Fibroblast of the aortic adventitia (primary cell): Measurements from ENCODE around the gene TSGA10. TPM values are rescaled to one million over a fixed set of nuclear protein-coding genes. Genes with fewer than 3 reads are reported as not detected.
A peak's percentile ranks its signal among the peaks of the same experiment; 100 is the strongest.

Source experiments
- DNase-seq: peaks from one replicate; pipeline ENCODE4 v3.0.0-alpha.2; 2010; ENCODE audit warnings: low read depth
- H3K4me3 ChIP-seq: 2 replicates; pipeline ENCODE4 v1.5.1; 2011; ENCODE audit warnings: low read depth, mild to moderate bottlenecking, control low read depth, low read length, moderate library complexity
- total RNA-seq: library from RNA; depleted of rRNA; stranded (reverse); fragments of >200 nt; gene quantifications from 2 replicates; pipeline ENCODE4 v1.2.3, GENCODE V29; 2012; ENCODE audit warnings: low replicate concordance
- TF ChIP-seq, protein P1 (sequence below): IDR thresholded peaks from 2 replicates; pipeline ENCODE4 v1.5.1; 2011; ENCODE audit warnings: mild to moderate bottlenecking, low read length, control low read depth, inconsistent platforms; ENCODE audit not compliant: insufficient read depth

Gene TSGA10
- total RNA-seq, 1 donor, result 11.8 TPM

DNA sequence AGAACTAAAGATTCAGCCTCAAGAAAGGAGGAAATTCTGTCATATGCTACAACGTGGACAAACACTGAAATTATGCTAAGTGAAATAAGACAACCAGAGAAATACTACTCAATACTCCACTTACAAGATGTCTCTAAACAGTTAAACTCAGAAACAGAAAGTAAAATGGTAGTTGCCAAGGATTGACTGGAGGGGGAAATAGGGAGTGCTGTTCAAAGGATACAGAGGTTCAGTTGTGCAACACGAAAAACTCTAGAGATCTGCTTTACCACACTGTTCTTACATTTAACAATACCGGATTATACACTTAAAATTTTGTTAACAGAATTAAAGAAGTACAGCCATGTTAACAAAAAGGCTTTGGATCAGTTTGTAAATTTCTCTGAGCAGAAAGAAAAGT is 53.0 kb downstream of the TSGA10 start:
- no peak overlapping the region for H3K4me3 ChIP-seq
- peak; percentile 48 for DNase-seq
- TF ChIP-seq, protein P1, sequence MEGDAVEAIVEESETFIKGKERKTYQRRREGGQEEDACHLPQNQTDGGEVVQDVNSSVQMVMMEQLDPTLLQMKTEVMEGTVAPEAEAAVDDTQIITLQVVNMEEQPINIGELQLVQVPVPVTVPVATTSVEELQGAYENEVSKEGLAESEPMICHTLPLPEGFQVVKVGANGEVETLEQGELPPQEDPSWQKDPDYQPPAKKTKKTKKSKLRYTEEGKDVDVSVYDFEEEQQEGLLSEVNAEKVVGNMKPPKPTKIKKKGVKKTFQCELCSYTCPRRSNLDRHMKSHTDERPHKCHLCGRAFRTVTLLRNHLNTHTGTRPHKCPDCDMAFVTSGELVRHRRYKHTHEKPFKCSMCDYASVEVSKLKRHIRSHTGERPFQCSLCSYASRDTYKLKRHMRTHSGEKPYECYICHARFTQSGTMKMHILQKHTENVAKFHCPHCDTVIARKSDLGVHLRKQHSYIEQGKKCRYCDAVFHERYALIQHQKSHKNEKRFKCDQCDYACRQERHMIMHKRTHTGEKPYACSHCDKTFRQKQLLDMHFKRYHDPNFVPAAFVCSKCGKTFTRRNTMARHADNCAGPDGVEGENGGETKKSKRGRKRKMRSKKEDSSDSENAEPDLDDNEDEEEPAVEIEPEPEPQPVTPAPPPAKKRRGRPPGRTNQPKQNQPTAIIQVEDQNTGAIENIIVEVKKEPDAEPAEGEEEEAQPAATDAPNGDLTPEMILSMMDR, result peak; percentile 13

DNA sequence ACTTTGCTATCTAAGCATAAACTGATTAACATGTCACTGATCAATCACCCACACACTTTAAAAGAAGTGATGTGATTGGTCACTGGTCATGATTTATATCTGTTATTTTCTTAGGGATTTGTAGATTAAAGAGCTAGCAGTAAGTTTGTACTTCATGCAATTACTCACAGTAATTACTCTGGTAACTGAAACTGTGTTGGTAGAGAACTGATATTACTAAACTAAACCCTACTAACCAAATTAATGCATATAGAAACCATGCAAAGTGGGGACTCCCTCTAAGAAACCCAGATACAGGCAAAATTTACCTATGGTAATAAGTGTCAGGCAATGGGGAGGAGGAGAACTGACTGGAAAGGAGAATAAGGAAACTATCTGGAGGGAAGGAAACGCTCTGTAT is 58.0 kb downstream of the TSGA10 start:
- no peak overlapping the region for H3K4me3 ChIP-seq
- no peak for DNase-seq
- TF ChIP-seq, protein P1, result no peak

- DNase-seq, result no peak
- H3K4me3 ChIP-seq, result no peak overlapping the region
- TF ChIP-seq, protein P1, result no peak
Observed at GRCh38 chr2:99088017-99088416, 66.7 kb downstream of the TSGA10 start.

DNA sequence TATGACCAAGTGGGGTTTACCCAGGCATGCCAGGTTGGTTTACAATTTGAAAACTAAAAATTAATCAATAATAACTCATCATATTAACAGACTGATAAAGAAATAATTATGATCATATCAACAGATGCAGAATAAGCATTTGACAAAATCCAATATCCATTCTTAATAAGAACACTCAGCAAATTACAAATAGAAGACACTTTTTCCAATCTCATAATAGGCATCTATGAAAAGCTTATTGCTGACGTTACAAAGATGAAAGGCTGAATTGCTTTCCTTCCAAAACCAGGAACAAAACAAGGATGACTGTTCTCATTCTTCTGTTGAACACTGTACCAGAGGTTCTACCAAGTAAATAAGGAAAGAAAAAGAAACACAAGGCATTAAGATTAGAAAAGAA is 68.4 kb downstream of the TSGA10 start:
- H3K4me3 ChIP-seq, result no peak overlapping the region
- TF ChIP-seq, protein P1, result no peak
- no peak for DNase-seq

- no peak overlapping the region for H3K4me3 ChIP-seq
- TF ChIP-seq, protein P1, result peak; percentile 29
- DNase-seq, result no peak
Observed at GRCh38 chr2:99085421-99085820, 69.3 kb downstream of the TSGA10 start.

- no peak for DNase-seq
- TF ChIP-seq, protein P1, result no peak
Observed at GRCh38 chr2:99084256-99084655, 70.5 kb downstream of the TSGA10 start.

GRCh38 chr2:99081891-99082290 is 72.9 kb downstream of the TSGA10 start:
- TF ChIP-seq, protein P1, result no peak
- DNase-seq, result no peak

More at GRCh38 chr2:99084256-99084655, 70.5 kb downstream of the TSGA10 start:
- no peak overlapping the region for H3K4me3 ChIP-seq

More at GRCh38 chr2:99081891-99082290, 72.9 kb downstream of the TSGA10 start:
- no peak overlapping the region for H3K4me3 ChIP-seq
